Stimulated activated naive CD8-positive, alpha-beta T cell treated with anti-CD3 and anti-CD28 coated beads, Interleukin-15, Interleukin-2, amounts not matched to agents 100 U/mL and 50 U/mL, for 24 hours (primary cell): Measurements from ENCODE around the gene LILRB5.
"Not testable (repeated sequence)": the region's sequence is repeated elsewhere in the genome, so short reads cannot be mapped to it uniquely, and the experiment has no call there.

ENCODE experiments used
- ATAC-seq: fragments of 150-1000 bp; cut with Tn5 transposase; one replicate; pipeline ENCODE4 v1.10.0; 2021
- DNase-seq: peaks from one replicate; pipeline ENCODE4 v3.0.0; 2021

Gene LILRB5

GRCh38 chr19:54257116-54257480, at the start of gene LILRB5:
LILRB5 (minus strand) TSS chr19:54257273; CDS start chr19:54257193, 80 bp downstream.
- DNase-seq (no peak), ATAC-seq (no peak)

- no peak for DNase-seq
These were observed 48.1 kb upstream of the LILRB5 start for GRCh38 chr19:54305141-54305540.

GRCh38 chr19:54302257-54302656, 45.2 kb upstream of the LILRB5 start:
- ATAC-seq, result no peak
- DNase-seq, result no peak

More at GRCh38 chr19:54305141-54305540, 48.1 kb upstream of the LILRB5 start:
- no peak for ATAC-seq

DNA sequence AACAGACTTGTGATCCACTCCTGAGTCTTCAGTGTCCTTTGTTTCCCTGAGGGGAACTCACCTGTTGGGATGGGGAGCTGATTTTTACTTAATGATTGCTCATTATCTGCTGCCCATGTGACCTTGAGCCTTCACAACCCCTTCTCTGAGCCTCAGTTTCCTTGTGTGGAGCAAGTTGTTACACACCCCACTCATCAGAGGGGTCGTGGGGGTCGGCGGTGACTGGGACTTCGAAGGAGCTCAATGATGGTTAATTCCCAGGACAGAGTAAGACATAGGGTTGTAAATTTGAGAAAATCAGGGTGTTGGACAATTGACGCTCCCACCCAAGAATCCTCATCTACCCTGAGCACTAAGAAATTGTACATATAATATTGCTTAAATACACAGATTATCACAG, 42.4 kb upstream of the LILRB5 start:
- DNase-seq, result no peak
- ATAC-seq, result no peak

DNA sequence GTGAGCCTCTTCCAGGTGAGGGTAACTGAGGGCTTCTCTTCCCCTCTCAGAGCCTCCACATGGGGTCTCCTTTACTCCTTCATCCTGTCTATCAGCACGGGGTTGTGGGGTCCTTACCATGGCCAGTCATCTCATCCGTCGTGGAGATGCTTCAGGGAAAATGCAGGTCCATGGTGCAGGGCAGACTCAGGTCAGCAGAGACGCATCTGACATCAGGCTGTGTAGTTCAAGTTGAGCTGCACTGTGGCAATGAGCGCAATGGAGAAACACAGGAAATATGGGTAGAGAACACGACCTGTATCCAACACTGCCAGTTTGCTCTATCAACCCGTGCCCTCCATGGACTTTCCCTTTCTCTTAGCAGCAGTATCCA, 42.0 kb upstream of the LILRB5 start:
- ATAC-seq (no peak), DNase-seq (no peak)

- DNase-seq (no peak), ATAC-seq (no peak)
These were observed 41.5 kb upstream of the LILRB5 start for GRCh38 chr19:54298357-54299125.

DNA sequence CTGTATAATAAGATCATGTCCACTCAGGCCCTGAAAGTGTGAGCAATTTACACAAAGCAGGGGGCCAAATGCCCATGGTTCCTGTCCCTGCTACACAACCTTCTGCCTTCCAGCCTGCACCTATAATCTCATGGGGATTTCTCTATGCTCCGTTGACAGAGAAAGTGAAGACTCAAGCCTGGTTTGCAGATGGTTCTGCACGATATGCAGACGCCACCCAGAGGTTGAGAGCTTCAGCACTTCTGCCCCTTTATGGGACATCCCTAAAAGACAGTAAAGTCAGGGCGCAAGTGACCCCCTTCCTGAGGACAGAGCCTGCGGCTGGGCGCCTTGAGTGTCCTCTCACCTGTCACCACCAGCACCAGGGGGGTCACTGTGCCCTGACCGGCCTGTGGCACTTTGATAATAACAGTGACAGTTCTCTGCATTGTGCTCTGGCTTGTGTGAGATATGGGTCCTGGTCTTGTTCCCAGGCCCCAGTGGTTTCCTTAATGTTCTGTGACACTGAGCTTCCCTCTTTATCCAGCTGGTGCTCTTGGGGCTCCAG, 40.8 kb upstream of the LILRB5 start:
- ATAC-seq (no peak), DNase-seq (no peak)

GRCh38 chr19:54294539-54294938, 37.5 kb upstream of the LILRB5 start:
- no peak for ATAC-seq
- no peak for DNase-seq

DNA sequence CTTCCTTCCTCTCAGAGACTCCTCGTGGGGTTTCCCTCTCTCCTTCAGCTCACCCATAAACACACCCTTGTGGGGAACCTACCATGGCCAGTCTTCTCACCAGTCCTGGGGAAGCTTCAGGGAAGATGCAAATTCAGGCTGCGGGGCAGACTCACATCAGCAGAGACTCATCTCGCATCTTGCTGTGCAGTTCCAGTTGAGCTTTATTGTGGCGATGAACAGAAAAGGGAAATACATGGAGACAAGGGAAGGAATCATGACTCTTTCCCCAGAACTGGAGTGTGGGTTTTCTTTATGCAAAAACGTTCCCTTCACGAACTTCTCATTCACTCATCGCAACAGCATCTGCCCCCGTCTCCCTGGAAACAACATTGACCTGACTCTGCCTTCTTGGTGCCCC, 32.1 kb upstream of the LILRB5 start:
- ATAC-seq, DNase-seq: not testable (repeated sequence)

- no peak for DNase-seq
- no peak for ATAC-seq
These were observed 30.4 kb upstream of the LILRB5 start for GRCh38 chr19:54287456-54287855.

GRCh38 chr19:54286283-54286682, 29.2 kb upstream of the LILRB5 start:
- ATAC-seq, DNase-seq: not testable (repeated sequence)

GRCh38 chr19:54285427-54286056, 28.5 kb upstream of the LILRB5 start:
- ATAC-seq, result peak; percentile 34
- DNase-seq, result not testable (repeated sequence)

GRCh38 chr19:54282686-54283470, 25.8 kb upstream of the LILRB5 start:
- DNase-seq, result no peak
- ATAC-seq, result no peak

DNA sequence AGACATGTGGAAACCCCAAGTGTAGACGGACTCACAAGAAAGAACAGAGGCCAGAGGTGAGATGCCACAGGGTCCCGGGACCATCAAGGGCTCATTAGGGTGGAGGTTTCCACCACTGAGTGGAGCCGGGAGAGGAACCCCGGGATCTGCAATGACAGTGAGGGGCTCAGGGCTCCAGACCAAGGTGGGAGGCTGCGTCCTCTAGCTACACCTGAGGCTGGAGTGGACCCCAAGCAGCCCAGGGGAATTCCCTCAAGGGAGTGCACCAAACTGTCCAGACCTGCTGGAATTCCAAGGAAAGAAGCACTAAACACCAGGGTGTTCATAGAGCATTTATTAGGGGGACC, 24.6 kb upstream of the LILRB5 start:
- not testable (repeated sequence) for ATAC-seq, DNase-seq

DNA sequence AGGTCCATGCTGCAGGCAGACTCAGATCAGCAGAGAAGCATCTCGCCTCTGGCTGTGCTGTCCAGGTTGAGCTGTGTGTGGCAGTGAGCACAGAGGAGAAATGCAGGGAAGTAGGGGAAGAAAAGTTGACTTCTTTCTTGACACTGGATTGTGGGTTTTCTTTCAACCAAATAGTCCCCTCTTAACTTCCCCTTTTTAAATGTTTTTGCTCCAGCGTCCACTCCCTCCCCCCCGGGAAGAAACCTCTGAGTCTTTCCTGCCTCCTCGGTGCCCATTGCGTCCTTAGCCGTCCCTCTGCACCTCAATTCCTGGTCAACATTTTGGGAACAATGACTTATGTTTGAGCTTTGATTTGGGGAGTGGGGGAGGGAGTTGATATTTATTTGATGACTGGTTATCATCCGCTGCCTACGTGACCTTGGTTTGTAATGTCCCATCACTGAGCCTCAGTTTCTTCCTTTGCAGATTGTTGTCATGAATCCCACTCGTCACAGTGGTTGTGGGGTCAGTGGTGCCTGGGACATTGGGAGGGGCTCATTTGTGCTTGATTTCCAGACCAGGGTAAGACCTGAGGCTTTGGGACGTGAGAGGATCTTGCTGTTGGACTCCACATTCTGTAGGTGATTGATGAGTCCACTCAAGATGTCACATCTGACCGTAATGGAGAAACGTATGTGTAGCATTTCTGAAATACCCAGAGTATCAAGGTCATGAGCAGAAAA, 24.1 kb upstream of the LILRB5 start, which contains the start of gene LILRB2:
Gene LILRB2 (minus strand): TSS at position 104 of the 722 bp plus-strand sequence. CDS start 614 bp downstream, outside the sequence.
- no peak for ATAC-seq
- no peak for DNase-seq

GRCh38 chr19:54280441-54280840, 23.4 kb upstream of the LILRB5 start:
- ATAC-seq, DNase-seq: not testable (repeated sequence)

GRCh38 chr19:54280025-54280424, 23.0 kb upstream of the LILRB5 start:
- ATAC-seq, DNase-seq: not testable (repeated sequence)

DNA sequence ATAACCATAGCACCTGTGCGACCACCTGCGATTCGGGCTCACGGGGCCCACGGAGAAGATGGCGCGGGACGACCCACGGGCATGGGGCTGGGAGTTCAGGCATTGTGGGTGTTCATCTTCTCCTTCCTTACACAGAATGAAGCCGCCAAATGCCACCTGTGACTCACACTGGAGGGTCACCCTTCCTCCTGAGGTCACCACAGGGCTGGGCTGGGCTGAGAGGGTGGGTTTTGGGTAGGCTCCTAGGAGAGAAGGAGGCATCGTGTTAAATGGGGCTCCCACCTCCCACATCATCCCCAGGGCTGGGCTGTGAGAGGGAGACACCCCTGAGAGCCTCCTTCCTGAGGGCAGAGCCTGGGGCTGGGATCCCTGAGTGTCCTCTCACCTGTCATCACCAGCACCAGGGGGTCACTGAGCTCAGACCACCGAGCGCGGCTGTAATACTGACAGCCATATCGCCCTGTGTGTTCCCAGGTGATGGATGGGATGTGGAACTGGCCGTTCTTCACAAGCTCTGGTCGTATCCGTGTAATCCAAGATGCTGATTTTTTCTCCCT, 22.4 kb upstream of the LILRB5 start:
- ATAC-seq, result no peak
- no peak for DNase-seq

GRCh38 chr19:54278571-54279195, 21.6 kb upstream of the LILRB5 start:
- ATAC-seq, DNase-seq: not testable (repeated sequence)

DNA sequence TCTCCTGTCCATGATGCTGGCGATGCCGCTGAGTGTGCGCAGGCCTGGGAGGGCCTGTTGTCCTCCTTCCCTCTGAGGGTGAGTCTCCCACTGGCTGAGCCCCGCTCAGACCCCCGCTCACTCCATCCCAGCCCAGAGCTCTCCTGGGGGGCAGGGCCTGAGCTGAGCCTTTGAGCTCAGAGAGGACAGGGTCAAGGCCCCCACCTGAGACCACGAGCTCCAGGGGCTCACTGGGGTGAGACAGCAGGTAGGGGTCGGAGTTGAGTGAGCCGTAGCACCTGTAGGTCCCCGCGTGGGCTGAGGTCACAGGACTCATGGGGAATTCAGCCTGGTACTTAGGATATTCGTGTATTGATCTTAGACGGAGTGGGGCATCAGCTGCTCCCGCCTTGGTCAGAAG, 21.0 kb upstream of the LILRB5 start:
- ATAC-seq, DNase-seq: not testable (repeated sequence)

DNA sequence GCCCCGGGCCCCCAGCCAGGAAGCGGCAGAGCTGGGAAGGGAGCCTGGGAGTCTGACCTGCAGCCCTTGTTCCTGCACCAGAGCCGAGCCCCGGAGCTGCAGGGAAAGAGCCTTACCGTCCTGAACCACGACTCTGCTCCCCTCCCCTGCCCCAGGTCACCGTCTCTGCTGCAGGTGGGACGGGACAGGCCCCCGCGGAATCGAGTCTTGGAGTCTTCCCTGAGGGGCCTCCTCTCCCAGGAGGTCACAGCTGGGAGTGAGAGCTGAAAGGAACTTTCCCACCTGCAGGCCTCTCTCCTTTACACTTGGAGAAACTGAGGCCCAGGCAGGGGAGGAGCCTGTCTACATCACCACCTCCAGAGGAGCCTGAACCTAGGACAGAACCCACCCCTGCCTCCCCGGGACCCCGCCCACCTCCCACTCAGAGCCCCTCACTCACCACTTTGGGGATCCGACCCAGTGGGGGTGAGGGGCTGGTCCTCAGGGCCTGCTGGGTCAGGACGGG, 20.1 kb upstream of the LILRB5 start:
- not testable (repeated sequence) for ATAC-seq, DNase-seq
